Pancreas (tissue), 10 donors: ENCODE results near the gene REEP6. TPM values are rescaled to one million over a fixed set of nuclear protein-coding genes. Genes with fewer than 3 reads are reported as not detected.

Experiments used
- ATAC-seq, 4 donors: fragments of 200-7000 bp; cut with Tn5 transposase; one replicate each; pipeline versions ENCODE4 v1.8.0 to v1.9.1; 2020; ENCODE audit warnings: mild to moderate bottlenecking in 4 of 4, moderate library complexity in 4 of 4
- DNase-seq, 6 donors: peaks; one replicate each; pipeline ENCODE4 v3.0.0-alpha.2; 2020
- FAIRE-seq: peaks from 2 replicates; lab custom pipeline; 2012; peaks lifted over from hg19 to GRCh38; lab: Jason Lieb, UNC
- H3K27ac ChIP-seq, 4 donors: fragments of 200-600 bp; sonication (generic); 1 replicate in 3 of 4; 2 replicates in 1 of 4; pipeline versions ENCODE4 v1.5.0 to v1.8.0; 2020
- H3K27me3 ChIP-seq, 4 donors: fragments of 200-600 bp; one replicate each; pipeline ENCODE4 v1.8.0; 2021
- H3K36me3 ChIP-seq, 3 donors: fragments of 200-600 bp; sonication (generic) in 1 of 3; one replicate each; pipeline versions ENCODE4 v1.5.0 to v1.8.0; 2020 to 2021
- H3K4me1 ChIP-seq, 3 donors: fragments of 200-600 bp; one replicate each; pipeline ENCODE4 v1.8.0; 2021
- H3K4me3 ChIP-seq, 4 donors: fragments of 200-600 bp; sonication (generic) in 2 of 4; one replicate each; pipeline versions ENCODE4 v1.5.0 to v1.8.0; 2020 to 2021
- H3K9me3 ChIP-seq, 4 donors: fragments of 200-600 bp; one replicate each; pipeline ENCODE4 v1.8.0; 2021
- CTCF ChIP-seq, 4 donors: fragments of 200-600 bp; sonication (generic) in 3 of 4; IDR thresholded peaks; one replicate each; pipeline versions ENCODE4 v1.5.0 to v1.8.0; 2021; ENCODE audit warnings: antibody characterized with exemption in 4 of 4
- WGBS, 2 donors: extraction: QIAGEN DNeasy Blood & Tissue Kit; methylation state at CpG; one replicate each; pipeline ENCODE4 v1.1.7; 2013; 5-methylcytosine and 5-hydroxymethylcytosine counted together
- intact Hi-C, 3 donors: fragments of 100-400 bp; cut with DNase I; formaldehyde crosslinking; loops; one replicate each; pipeline versions ENCODE4 v1.11.1 to v1.14.2; 2022
- polyA plus RNA-seq, 2 donors: library from polyadenylated mRNA; stranded (reverse); fragments of 200-250 nt; gene quantifications; one replicate each; pipeline ENCODE4 v1.2.3, GENCODE V29; 2013
- total RNA-seq, 6 donors: library from RNA; stranded (reverse); fragmentation: NEBNext Ultra II Directional in 4 of 6; extraction: Animal tissue kit (Norgen Biotek cat#: 25700) in 4 of 6; gene quantifications; one replicate each; pipeline versions ENCODE4 v1.2.1 to v1.2.4, GENCODE V29; 2021 to 2023
- donor health status: healthy with polysubstance abuse.
- donor health status: DM: no; HTN: no; CAD: no; lungs with moderate emphysema.
- donor health status: DM: no; HTN: no; CAD: no.
- donor health status: control.
- donor health status: control.
- donor health status: Bipolar disorder and iron deficiency.
- donor health status: DM: yes; HTN: yes; CAD: no.
- donor health status: DM: no; HTN: no; CAD: no.
- donor health status: DM: no; HTN: no; CAD: no.
- donor health status: DM: yes; HTN: yes; CAD: no.

REEP6 gene
- total and polyA plus RNA-seq, 8 donors: 12.6 to 24.1 (median 16.9) TPM

GRCh38 chr19:1472231-1473084 lies 18.5 kb upstream of the REEP6 start:
- 35 to 40% methylated on average over 43 to 44 of the region's 44 CpGs for WGBS, 2 donors
- peak in 3 of 6 donors; percentile 15 to 76 (median 30) for DNase-seq
- no peak for FAIRE-seq
- peaks cover 16 to 35% (median 30%) of the 10 kb centered on the region in 3 donors for H3K4me1 ChIP-seq
- no peak overlapping the region for H3K4me3 ChIP-seq
- H3K9me3 ChIP-seq: no peaks in the 10 kb centered on the region
- H3K27me3 ChIP-seq: peaks cover 0 to 28% (median 0%) of the 10 kb centered on the region in 4 donors
- intact Hi-C loops: no loop called here
- no peak for ATAC-seq
- no peak for TF ChIP-seq CTCF (IDR thresholded peaks at IDR 0.05)
- H3K27ac ChIP-seq: no peak overlapping the region
- no peaks in the 10 kb centered on the region for H3K36me3 ChIP-seq

GRCh38 chr19:1473085-1473851 lies 17.7 kb upstream of the REEP6 start:
- FAIRE-seq (no peak), DNase-seq (peak in 1 of 6 donors; percentile 67), ATAC-seq (no peak)
- 63 to 68% methylated on average over 19 to 20 of the region's 20 CpGs for WGBS, 2 donors
- no peak overlapping the region for H3K4me3 ChIP-seq
- no peak for TF ChIP-seq CTCF (IDR thresholded peaks at IDR 0.05)
- peaks cover 24 to 29% (median 28%) of the 10 kb centered on the region in 3 donors for H3K4me1 ChIP-seq
- no peaks in the 10 kb centered on the region for H3K36me3 ChIP-seq
- H3K9me3 ChIP-seq: no peaks in the 10 kb centered on the region
- intact Hi-C loops: no loop called here
- no peak overlapping the region for H3K27ac ChIP-seq
- H3K27me3 ChIP-seq: peaks cover 0 to 25% (median 0%) of the 10 kb centered on the region in 4 donors

DNA sequence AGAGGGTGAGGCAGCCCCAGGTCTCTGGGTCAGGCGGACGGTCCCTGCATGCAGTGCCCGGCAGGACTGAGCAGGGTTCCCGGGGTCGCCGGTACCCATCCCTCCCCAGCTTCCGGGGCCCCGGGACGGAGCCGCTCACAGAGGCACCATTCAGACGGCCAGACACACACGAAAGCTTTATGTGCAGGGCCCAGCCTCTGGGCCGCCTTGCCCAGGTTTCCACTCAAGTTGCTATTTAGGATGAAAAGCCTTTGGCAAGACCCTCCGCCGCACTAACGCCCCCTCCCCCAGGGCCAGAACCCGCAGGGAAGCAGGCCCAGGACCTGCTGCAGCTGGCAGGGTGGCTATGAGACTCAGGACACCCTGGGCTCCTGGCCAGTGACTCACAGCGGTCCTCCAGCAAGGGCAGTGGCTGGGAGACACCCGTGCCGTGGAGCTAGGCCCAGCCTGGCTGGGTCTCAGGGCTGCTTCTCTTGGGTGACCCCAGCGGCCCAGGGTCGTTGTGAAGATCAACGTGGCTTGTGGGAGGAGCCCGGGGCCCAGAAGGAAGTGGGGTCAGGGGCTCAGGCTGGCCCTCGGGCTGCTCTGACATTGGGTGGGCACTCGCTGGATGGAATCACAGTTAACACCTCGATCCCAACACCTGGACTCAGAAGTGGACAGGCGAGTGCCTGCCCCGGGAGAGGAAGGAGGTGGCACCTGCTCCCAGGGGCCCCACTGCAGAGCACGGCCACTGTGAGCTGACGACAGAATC lies 16.8 kb upstream of the REEP6 start:
- TF ChIP-seq CTCF (IDR thresholded peaks at IDR 0.05): no peak

DNA sequence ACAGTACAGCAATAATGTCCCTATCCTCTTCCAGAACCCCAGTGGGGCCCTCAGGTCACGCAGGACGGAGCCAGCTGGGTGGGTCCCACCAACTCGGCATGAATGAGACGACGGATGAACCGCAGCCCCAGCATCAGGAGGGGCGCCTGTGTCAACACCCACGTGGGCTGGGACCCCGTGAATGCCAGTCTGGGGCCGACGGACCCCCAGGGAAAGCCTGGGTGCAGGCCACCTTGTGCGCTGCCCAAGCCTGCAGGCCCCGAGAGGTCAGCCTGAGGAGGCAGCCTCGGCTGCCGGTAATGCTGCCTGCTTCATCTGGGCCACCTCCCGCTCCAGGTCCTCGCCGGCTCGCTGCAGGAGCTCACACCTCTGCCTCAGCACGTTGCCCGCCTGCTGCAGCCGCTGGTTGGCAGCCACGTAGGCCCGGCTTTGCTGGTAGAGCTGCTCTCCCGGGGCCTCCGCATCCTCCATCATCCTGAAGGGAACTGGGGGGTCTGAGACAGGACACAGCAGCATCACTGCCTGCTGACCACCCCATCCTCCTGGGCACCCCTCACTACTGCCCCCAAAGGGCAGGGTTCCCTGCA lies 16.1 kb upstream of the REEP6 start:
- DNase-seq (peak in 1 of 6 donors; percentile 70), FAIRE-seq (no peak), ATAC-seq (no peak)
- no peaks in the 10 kb centered on the region for H3K9me3 ChIP-seq
- H3K4me1 ChIP-seq: peaks cover 17 to 26% (median 24%) of the 10 kb centered on the region in 3 donors
- no peaks in the 10 kb centered on the region for H3K36me3 ChIP-seq
- intact Hi-C loops: no loop called here
- WGBS, 2 donors: 88 to 89% methylated on average over 20 to 26 of the region's 26 CpGs
- peaks cover 0 to 21% (median 0%) of the 10 kb centered on the region in 4 donors for H3K27me3 ChIP-seq
- H3K27ac ChIP-seq: no peak overlapping the region
- no peak for TF ChIP-seq CTCF (IDR thresholded peaks at IDR 0.05)
- H3K4me3 ChIP-seq: no peak overlapping the region

More for the DNA sequence above, 16.8 kb upstream of the REEP6 start:
- peaks cover 20 to 29% (median 25%) of the 10 kb centered on the region in 3 donors for H3K4me1 ChIP-seq
- ATAC-seq (no peak), DNase-seq (peak in 2 of 6 donors; percentile 33 to 70), FAIRE-seq (no peak)
- no peaks in the 10 kb centered on the region for H3K9me3 ChIP-seq
- WGBS, 2 donors: 80 to 82% methylated on average over 31 of the region's 31 CpGs
- H3K27me3 ChIP-seq: peaks cover 0 to 21% (median 0%) of the 10 kb centered on the region in 4 donors
- no peak overlapping the region for H3K4me3 ChIP-seq
- H3K27ac ChIP-seq: no peak overlapping the region
- intact Hi-C loops: no loop called here
- H3K36me3 ChIP-seq: no peaks in the 10 kb centered on the region
